HG02943 (cell line): Measurements from ENCODE around the gene PFN1.

ENCODE experiments used
- ATAC-seq: cut with Tn5 transposase; IDR thresholded peaks from one replicate; pipeline ENCODE4 v1.9.1; 2021; ENCODE audit warnings: mild to moderate bottlenecking, low read depth, moderate library complexity; ENCODE audit not compliant: unreplicated experiment

Gene PFN1

GRCh38 chr17:4898927-4899326, 49.4 kb downstream of the PFN1 start:
- no peak for ATAC-seq

- no peak for ATAC-seq
Measured at GRCh38 chr17:4898351-4898750, 50.0 kb downstream of the PFN1 start.

- ATAC-seq: no peak
Measured at GRCh38 chr17:4897785-4898184, 50.5 kb downstream of the PFN1 start.

GRCh38 chr17:4897198-4897687, 51.1 kb downstream of the PFN1 start:
- ATAC-seq: no peak

- ATAC-seq: no peak
Measured at GRCh38 chr17:4896332-4897197, 51.8 kb downstream of the PFN1 start.

- no peak for ATAC-seq
Measured at GRCh38 chr17:4895657-4896331, 52.5 kb downstream of the PFN1 start.
